Measurements from ENCODE around the gene MTF1.

MTF1 gene

DNA sequence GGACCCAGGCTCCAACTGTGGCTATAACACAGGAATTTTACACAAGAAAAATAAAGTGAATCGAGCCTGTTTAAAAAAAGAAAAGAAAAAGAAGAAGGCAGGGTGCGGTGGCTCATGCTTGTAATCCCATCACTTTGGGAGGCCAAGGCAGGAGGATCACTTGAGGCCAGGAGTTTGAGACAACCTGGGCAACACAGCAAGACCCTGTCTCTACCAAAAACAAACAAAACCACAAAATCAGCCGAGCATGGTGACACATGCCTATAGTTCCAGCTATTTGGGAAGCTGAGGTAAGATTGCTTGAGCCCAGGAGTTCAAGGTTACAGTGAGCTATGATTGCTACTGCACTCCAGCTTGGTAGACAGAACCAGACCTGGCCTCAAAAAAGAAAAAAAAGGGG, 17.7 kb downstream of the MTF1 start:
- in situ Hi-C loops (cut with HindIII; ENCODE audit: low sequenced_read_pairs) = no loop called here
- TF ChIP-seq, protein P1, sequence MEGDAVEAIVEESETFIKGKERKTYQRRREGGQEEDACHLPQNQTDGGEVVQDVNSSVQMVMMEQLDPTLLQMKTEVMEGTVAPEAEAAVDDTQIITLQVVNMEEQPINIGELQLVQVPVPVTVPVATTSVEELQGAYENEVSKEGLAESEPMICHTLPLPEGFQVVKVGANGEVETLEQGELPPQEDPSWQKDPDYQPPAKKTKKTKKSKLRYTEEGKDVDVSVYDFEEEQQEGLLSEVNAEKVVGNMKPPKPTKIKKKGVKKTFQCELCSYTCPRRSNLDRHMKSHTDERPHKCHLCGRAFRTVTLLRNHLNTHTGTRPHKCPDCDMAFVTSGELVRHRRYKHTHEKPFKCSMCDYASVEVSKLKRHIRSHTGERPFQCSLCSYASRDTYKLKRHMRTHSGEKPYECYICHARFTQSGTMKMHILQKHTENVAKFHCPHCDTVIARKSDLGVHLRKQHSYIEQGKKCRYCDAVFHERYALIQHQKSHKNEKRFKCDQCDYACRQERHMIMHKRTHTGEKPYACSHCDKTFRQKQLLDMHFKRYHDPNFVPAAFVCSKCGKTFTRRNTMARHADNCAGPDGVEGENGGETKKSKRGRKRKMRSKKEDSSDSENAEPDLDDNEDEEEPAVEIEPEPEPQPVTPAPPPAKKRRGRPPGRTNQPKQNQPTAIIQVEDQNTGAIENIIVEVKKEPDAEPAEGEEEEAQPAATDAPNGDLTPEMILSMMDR (IDR thresholded peaks at IDR 0.05; ENCODE audit: low read depth, low read length) = no peak
- no peak overlapping the region for H3K4me3 ChIP-seq (ENCODE audit: low read depth, low read length)
- no peak for DNase-seq (ENCODE audit: low read depth, low spot score)

- DNase-seq (ENCODE audit: low read depth, low spot score) = no peak
- in situ Hi-C loops (cut with HindIII; ENCODE audit: low sequenced_read_pairs) = no loop called here
- H3K4me3 ChIP-seq (ENCODE audit: low read depth, low read length) = no peak overlapping the region
- TF ChIP-seq, protein P1 (IDR thresholded peaks at IDR 0.05; ENCODE audit: low read depth, low read length) = no peak
Observed at GRCh38 chr1:37840711-37841110, 18.7 kb downstream of the MTF1 start.

DNA sequence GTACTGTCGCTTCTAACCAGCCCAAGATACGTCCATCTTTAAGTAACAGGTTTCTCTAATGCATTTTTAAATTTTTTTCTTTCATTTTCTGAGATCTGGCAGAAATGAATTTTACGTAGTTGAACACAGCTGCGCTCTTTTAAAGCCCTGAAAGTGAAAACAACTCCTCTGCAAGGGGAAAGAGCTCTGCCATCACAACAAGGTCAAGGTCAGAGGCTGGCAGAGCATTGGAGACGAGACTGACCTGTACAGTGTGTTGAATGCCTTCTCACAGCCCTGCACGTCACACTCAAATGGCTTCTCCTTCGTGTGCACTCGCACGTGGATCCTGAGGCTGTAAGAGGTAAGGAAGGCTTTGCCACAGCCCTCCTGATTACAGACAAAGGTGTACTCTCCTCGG, 19.7 kb downstream of the MTF1 start:
- no peak overlapping the region for H3K4me3 ChIP-seq (ENCODE audit: low read depth, low read length)
- TF ChIP-seq, protein P1 (IDR thresholded peaks at IDR 0.05; ENCODE audit: low read depth, low read length) = no peak
- in situ Hi-C loops (cut with HindIII; ENCODE audit: low sequenced_read_pairs) = no loop called here
- no peak for DNase-seq (ENCODE audit: low read depth, low spot score)

DNA sequence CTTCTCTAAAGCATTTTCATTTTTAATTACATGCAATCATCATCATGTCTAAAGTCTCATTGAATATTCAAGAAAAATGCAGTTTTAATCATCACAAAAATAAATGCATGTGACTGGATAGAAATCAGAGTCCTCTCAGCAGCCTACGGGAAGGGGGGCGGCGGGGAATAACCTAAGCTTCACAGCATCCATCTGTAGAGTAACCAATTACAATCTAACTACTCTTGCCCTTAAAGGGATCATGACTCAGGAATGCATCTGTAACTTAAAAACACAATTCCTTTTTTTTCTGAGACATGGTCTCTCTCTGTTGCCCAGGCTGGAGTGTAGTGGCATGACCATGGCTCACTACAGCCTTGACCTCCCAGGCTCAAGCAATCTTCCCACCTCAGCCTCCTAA, 22.6 kb downstream of the MTF1 start:
- in situ Hi-C loops (cut with HindIII; ENCODE audit: low sequenced_read_pairs) = no loop called here
- DNase-seq (ENCODE audit: low read depth, low spot score) = no peak
- H3K4me3 ChIP-seq (ENCODE audit: low read depth, low read length) = no peak overlapping the region
- TF ChIP-seq, protein P1 (IDR thresholded peaks at IDR 0.05; ENCODE audit: low read depth, low read length) = no peak

DNA sequence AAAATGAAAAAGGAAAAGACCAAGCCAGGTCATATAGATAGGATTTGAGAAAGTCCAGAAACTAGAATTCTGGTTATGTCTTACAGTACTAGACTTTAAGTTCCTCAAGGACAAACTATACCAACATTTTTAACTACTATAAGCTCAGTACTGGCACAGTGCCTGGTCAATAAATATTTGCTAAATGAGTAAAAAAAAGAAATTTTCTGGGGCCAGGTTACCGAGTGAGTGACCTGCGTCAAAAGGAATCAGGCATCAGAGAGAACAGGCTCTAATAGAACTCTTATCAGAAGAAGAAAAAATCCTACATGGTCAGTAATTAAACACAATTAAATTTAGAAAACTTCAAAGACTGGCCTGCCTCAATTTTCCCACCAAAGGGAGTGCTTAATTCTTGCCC, 27.6 kb downstream of the MTF1 start:
- TF ChIP-seq, protein P1 (IDR thresholded peaks at IDR 0.05; ENCODE audit: low read depth, low read length) = no peak
- no peak for DNase-seq (ENCODE audit: low read depth, low spot score)
- in situ Hi-C loops (cut with HindIII; ENCODE audit: low sequenced_read_pairs) = no loop called here
- H3K4me3 ChIP-seq (ENCODE audit: low read depth, low read length) = no peak overlapping the region

GRCh38 chr1:37831109-37831508, 28.3 kb downstream of the MTF1 start:
- TF ChIP-seq, protein P1 (IDR thresholded peaks at IDR 0.05; ENCODE audit: low read depth, low read length) = no peak
- DNase-seq (ENCODE audit: low read depth, low spot score) = no peak
- in situ Hi-C loops (cut with HindIII; ENCODE audit: low sequenced_read_pairs) = no loop called here
- H3K4me3 ChIP-seq (ENCODE audit: low read depth, low read length) = no peak overlapping the region
